KOPT-K1 (cell line): ENCODE measurements around the gene GLRA1.

ENCODE experiments used
- H3K27ac ChIP-seq: fragments of 200-600 bp; sonication (generic); 2 replicates; pipeline ENCODE4 v1.5.1; 2016; ENCODE audit warnings: antibody characterized with exemption, mild to moderate bottlenecking, low read depth, low read length; ENCODE audit not compliant: poor library complexity, severe bottlenecking
- H3K36me3 ChIP-seq: fragments of 200-600 bp; sonication (generic); 2 replicates; pipeline ENCODE4 v1.5.1; 2017; ENCODE audit warnings: antibody characterized with exemption, mild to moderate bottlenecking, low read length, moderate library complexity; ENCODE audit not compliant: insufficient read depth
- H3K9me3 ChIP-seq: fragments of 200-600 bp; sonication (generic); 2 replicates; pipeline ENCODE4 v1.5.1; 2017; ENCODE audit warnings: antibody characterized with exemption, low read length, mild to moderate bottlenecking; ENCODE audit not compliant: insufficient read depth, poor library complexity, severe bottlenecking

GLRA1 gene

DNA sequence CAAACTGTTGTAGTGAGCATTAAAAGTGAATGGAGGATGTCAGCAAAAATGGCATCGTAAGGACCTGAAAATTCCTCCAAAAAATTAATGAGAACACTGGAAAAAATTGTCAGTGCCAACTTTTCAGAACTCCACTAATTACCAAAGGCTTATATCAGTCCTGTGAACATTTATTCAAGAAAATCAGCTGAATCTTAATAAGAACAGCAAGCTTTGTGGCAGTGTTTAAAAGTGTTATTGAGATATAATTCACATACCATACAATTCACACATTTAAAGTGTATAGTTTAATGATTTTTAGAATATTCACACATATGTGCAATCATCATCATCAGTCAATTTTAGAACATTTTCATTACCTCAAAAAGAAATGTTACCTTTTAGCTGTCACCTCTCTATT is 95.3 kb downstream of the GLRA1 start:
- peaks cover 46% of the 10 kb centered on the region for H3K9me3 ChIP-seq
- H3K27ac ChIP-seq: no peak overlapping the region
- H3K36me3 ChIP-seq: peaks cover 37% of the 10 kb centered on the region

DNA sequence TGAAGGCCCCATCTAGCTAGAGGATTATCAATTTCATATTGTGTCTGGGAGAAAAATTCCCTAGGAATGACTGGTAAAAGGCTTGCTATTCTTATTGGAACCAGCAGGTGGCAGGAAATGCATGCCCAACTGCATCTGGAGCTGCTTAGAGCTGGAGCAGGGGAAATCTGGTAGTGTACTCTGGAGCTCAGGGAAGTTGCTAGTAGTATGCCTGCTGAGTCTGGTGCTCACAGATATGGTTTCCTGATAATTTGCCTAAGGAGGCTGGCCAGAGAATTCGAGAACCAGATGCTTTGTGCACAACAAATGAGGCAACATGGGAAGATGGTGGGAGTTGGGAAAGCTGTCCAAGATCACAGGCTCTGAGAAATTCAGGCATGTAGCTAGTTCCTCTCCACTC is 99.2 kb downstream of the GLRA1 start:
- Histone ChIP-seq H3K36me3 (peaks cover 56% of the 10 kb centered on the region), H3K9me3 (peaks cover 12% of the 10 kb centered on the region), H3K27ac (no peak overlapping the region)

DNA sequence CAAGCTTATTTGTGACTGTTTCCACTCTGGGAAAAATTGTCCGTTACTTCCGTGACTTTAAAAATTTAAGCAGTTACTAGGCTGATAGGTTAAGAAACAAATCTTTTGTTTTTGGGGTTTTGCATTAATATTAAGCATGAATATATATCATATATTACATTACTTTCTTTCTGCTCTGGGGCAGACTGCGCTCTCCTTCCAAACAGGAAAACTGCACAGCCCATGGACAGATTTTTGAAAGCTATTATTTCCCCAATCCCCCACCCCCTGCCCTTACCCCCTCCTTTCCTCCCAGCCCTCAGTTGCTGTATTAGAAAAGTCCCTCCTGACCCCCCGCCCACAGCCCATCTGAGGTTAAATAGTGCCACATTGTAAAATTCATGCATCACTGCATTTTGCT is 102.5 kb downstream of the GLRA1 start:
- H3K36me3 ChIP-seq: peaks cover 66% of the 10 kb centered on the region

DNA sequence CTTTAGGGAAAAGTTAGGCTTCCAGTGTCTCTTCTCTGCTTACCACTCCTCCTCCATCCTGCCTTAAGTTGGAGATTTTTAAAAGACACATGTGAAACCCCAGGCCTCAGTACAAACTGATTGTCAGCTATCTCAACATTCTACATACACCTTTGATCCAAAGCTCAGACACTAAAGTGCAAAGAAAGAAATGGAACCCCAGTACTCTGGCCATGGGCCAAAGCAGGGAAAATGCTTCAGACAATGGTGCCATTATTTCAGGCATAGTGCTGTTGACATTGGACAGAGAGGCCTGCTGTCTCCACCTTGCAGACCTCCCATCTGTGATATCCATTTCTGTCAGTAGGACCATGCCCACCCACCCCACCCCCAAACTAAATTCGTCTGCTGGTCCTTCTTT is 103.7 kb downstream of the GLRA1 start:
- Histone ChIP-seq H3K36me3 (peaks cover 66% of the 10 kb centered on the region), H3K9me3 (no peaks in the 10 kb centered on the region), H3K27ac (no peak overlapping the region)

More for the DNA sequence above, 102.5 kb downstream of the GLRA1 start:
- H3K9me3 ChIP-seq: no peaks in the 10 kb centered on the region
- no peak overlapping the region for H3K27ac ChIP-seq

DNA sequence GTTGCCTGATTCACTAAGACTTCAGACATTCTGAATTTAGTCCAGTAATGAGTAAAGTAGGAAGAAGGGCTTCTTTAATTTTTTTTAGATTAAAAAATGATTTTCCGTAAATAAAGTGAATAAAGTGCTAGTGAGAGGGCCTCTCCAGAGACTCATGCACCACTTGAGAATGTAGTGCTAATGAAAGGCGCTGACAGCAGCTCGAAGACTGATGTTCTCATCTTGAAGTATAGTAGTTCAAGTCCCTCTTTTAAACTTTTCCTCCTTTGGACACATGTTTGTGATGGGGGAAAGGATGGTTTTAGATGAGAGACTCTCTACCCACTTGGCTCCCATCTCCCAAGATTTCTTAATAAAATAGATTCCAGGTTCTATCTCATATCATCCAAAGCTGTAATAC is 104.4 kb downstream of the GLRA1 start:
- Histone ChIP-seq H3K36me3 (peaks cover 66% of the 10 kb centered on the region), H3K27ac (no peak overlapping the region), H3K9me3 (no peaks in the 10 kb centered on the region)

DNA sequence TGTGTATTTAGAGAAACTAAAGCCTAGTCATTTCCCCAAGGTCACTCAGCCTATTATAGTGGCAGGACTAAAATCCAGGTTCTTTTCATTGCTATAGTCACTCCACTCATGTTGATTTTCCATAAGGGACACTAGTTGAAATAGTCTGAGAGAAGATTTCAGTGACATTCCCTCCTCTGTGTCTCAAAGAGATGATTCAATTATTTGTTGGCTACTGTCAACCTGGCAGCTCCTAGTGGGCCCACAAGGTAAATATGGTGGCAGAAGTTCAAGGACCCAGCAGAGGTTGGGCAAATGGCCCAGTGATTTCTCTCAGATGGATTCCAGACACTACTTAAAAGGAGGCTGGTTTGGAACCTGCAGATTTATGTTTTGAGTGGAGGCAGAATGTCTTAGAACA is 104.8 kb downstream of the GLRA1 start:
- no peak overlapping the region for H3K27ac ChIP-seq
- H3K9me3 ChIP-seq: no peaks in the 10 kb centered on the region
- peaks cover 66% of the 10 kb centered on the region for H3K36me3 ChIP-seq

DNA sequence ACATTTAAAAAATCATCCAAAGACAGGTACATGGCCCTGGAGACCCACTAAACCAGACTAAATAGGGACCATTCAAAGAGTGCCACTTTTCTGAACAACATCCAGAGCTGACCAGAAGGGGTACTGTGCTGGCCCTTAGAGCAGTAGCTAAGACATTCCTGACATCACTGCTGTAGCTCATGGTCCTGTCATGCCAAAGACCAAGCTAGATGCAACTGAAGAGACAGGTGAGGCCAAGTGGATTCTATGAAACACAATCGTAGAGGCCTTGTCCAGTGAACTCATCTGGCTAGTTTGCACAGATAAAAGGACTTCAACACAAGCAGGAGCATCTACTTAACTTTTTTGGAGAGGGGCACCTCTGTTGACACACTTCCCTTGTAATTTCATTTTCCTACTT is 109.6 kb downstream of the GLRA1 start:
- Histone ChIP-seq H3K36me3 (peaks cover 91% of the 10 kb centered on the region), H3K27ac (no peak overlapping the region), H3K9me3 (no peaks in the 10 kb centered on the region)

DNA sequence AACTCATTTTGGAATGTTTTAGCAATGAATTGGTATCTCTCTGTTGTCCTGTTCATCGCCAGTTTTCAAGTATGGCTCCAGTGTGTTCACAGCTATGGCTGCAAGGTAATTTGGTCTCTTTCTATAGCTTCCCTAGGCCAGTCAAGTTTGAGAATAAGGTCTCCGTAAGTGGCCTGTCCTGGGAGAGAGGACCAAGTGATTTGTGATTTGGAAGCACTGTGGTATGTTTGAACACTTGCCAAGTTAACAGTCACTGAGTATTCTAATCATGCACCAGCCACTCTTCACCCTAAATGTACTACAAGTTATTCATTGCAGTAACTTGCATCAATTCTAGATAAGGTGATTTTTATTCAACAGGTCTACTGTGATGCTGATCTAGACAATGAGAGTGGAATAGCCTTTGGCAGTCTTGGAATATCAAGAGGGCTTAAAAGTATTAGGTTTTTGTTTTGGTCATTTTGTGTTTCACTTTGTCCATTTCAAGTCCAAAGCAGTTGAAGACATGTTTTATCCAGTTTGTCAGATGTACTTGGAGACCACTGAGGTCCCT is 111.8 kb downstream of the GLRA1 start:
- Histone ChIP-seq H3K36me3 (peaks cover 97% of the 10 kb centered on the region), H3K27ac (no peak overlapping the region), H3K9me3 (no peaks in the 10 kb centered on the region)

DNA sequence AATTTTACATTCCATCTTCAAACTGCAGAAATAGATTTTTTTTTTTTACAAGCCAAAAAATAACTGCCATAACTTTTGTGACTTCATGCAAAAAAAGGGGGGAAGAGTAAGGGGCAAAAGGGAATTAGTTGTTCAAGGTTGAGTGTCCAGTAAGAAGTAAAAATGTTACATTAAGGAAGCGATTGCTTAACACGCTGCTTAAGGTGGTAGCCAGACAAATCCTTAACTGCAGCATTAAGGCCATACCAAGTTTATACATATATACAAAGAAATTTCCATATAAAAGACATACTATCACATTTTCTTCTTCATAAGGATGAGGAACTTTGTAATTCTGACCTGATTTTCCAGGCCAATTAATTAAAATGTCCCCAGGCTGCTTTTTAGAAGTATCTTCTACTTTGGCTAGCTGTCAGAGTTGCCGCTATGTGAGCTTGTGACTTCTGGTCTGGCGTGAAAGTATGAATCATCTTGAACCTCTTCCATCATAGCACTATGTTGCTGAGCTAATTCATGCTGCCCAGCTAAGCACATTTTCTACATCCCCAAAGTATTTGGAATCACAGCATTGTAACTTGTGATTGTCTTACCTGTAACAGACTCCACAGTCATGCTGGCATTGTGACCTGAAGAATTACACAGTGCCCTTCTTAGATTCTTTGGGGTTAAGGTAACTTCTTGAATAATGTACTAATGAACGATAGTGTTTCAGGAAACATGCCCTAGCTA is 112.9 kb downstream of the GLRA1 start:
- H3K27ac ChIP-seq: no peak overlapping the region
- no peaks in the 10 kb centered on the region for H3K9me3 ChIP-seq
- peaks cover 100% of the 10 kb centered on the region for H3K36me3 ChIP-seq

DNA sequence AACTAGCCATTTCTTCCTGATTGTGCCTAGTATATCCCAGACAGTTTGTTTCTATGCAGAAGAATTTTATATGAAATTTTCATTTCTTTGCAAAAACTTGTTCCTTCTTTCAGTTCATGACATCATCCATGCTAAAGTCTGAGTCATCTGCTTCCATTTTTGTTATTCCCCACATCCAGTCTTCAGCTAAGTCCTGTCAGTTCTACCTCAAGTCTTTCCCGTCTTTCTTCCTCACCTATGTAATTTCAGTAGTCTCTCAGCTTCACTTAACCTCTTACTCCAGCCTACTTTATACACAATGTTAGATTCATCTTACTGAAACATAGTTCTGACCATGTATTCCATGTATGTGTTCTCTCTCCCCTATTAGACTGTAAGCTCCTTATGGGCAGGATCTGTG is 113.8 kb downstream of the GLRA1 start:
- peaks cover 100% of the 10 kb centered on the region for H3K36me3 ChIP-seq
- H3K27ac ChIP-seq: no peak overlapping the region
- no peaks in the 10 kb centered on the region for H3K9me3 ChIP-seq

DNA sequence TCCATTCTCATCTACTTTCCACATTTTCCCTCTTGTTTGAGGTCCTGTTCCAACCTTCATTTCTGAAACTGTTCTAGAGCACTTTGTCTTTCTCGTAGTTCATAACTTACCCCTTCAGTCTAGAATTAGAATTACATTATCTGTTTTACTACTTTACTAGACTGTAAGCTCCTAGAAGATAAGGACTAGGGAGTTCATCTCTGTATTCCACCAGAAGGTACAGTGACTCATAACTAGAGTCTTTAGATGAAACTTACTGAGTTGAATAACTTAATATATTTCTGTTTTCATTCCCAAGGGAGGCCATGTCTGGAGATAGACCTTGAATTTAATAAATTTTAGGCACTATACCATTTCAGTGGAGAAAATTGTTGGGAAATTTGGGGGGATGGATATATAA is 114.2 kb downstream of the GLRA1 start:
- H3K36me3 ChIP-seq: peaks cover 100% of the 10 kb centered on the region
- no peaks in the 10 kb centered on the region for H3K9me3 ChIP-seq
- no peak overlapping the region for H3K27ac ChIP-seq

DNA sequence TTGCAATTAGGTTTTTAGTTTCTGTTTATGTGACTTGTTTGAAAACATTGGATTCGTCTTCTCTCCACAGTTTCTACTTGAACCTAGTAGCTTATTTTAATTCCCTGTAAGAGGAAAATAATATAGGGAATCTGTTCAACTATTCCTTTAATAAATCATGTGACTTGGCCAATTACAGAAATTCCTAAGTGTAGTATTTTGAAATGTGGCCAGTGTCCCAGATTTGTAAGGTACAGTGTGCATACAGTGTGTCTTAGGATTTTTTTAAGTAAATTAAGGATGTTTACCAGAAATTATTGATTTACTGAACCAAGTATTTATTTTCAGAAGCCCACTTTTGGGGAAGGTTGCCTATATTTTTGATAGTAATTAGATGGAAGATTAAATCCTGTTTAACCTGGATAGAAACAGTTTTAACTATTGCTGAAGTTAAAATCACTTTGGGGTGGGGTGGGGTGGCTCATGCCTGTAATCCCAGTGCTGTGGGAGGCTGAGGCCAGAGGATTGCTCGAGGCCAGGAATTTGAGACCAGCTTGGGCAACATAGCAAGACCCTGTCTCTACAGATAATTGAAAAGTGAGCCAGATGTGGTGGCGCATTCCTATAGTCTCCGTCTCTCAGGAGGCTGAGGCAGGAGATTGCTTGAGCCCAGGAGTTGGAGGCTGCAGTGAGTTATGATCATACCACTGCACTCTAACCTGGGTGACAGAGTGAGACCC is 116.0 kb downstream of the GLRA1 start:
- H3K36me3 ChIP-seq: peaks cover 100% of the 10 kb centered on the region
- no peaks in the 10 kb centered on the region for H3K9me3 ChIP-seq
- no peak overlapping the region for H3K27ac ChIP-seq

DNA sequence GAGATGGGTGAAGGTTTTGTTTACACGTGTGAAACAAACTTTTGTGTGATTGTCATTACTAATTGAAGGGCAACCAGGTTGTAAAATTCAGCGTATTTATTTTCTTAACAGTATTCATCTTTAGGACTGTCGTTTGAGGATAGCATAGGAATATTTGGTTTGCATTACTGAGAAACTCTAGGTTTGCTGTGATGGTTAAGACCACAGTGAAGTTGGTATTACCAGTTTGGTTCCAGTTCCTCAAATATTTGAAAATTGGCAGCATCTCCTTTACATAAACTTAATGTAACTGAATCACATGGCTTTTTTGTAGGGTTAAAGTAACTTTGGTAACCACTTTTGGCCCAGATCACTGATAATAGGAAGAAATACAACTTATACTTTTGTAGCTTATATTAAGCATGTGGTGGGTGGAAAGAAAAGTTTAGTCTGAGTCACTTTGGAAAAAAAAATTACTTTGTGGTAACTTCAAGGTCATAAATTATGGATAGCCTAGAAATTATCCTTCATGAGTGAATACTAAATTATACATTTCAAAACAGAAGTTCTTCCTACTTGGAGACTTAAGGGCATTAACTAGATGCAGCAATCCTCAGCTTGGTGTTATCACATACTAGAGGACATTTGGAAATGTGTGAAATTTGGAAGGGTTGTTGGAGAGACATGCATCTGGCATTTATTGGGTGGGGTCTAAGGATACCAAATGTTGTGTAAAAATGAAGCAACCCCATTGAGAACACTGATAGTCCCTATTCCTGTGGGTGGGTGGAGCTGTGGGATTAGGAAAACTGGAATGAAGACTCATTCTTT is 119.0 kb downstream of the GLRA1 start:
- H3K27ac ChIP-seq: no peak overlapping the region
- H3K9me3 ChIP-seq: no peaks in the 10 kb centered on the region
- H3K36me3 ChIP-seq: peaks cover 100% of the 10 kb centered on the region

DNA sequence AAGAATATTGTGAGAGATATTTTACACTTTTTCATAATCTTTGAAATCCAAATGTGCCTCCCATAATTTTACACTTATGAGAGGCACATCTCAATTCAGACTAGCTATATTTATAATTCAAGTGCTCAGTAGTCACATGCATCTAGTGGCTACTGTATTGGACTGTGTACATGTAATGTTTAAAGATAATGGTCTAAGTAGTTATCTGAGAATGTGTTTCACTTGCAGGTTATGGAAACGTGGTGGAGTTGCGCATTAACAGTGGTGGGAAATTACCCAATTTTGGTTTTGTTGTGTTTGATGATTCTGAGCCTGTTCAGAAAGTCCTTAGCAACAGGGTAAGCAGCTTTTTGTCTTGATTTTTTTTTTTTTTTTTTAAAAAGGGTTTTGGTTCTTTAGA is 124.1 kb downstream of the GLRA1 start:
- H3K27ac ChIP-seq: no peak overlapping the region
- H3K9me3 ChIP-seq: no peaks in the 10 kb centered on the region
- peaks cover 100% of the 10 kb centered on the region for H3K36me3 ChIP-seq

DNA sequence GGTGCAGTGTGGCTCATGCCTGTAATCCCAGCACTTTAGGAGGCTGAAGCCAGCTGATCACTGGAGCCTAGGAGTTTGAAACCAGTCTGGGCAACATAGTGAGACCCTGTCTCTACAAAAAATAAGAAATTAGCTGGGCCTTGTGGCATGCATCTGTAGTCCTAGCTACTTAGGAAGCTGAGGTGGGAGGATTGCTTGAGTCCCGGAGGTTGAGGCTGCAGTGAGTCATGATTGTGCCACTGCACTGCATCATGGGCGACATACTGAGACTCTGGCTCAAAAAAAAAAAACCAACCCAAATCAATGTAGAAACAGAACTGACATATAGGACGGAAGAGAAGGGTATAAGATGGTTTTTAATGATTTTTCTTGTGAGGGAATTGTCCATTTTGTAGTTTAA is 125.2 kb downstream of the GLRA1 start:
- no peaks in the 10 kb centered on the region for H3K9me3 ChIP-seq
- no peak overlapping the region for H3K27ac ChIP-seq
- peaks cover 100% of the 10 kb centered on the region for H3K36me3 ChIP-seq
